Neural cell (in vitro differentiated cells): ENCODE data around the gene ERC2. TPM values are rescaled to one million over a fixed set of nuclear protein-coding genes. Genes with fewer than 3 reads are reported as not detected.

Experiments used
- H2AFZ ChIP-seq: fragments of 200-600, 300-800 bp; sonication (generic), shearing (Covaris generic); 2 replicates; pipeline ENCODE4 v1.6.0; 2014; ENCODE audit warnings: low read depth, mild to moderate bottlenecking, antibody characterized with exemption, low read length, moderate library complexity
- H3F3A ChIP-seq: fragments of 200-600 bp; shearing (Covaris generic); 2 replicates; pipeline ENCODE4 v1.6.1; 2016; ENCODE audit warnings: mild to moderate bottlenecking, moderate library complexity, mixed read lengths, antibody characterized with exemption, low read length; ENCODE audit not compliant: insufficient read depth, poor library complexity, severe bottlenecking
- H3K27ac ChIP-seq: fragments of 200-600, 300-800 bp; sonication (generic), shearing (Covaris generic); 2 replicates; pipeline ENCODE4 v1.5.1; 2014; ENCODE audit warnings: mild to moderate bottlenecking, low read length, moderate library complexity
- H3K27me3 ChIP-seq: fragments of 300-800, 200-600 bp; sonication (generic), shearing (Covaris generic); 2 replicates; pipeline ENCODE4 v1.6.0; 2014; ENCODE audit warnings: mild to moderate bottlenecking, low read depth, low read length, moderate library complexity; ENCODE audit not compliant: insufficient read depth
- H3K36me3 ChIP-seq: fragments of 300-800, 200-600 bp; sonication (generic), shearing (Covaris generic); 2 replicates; pipeline ENCODE4 v1.5.1; 2014; ENCODE audit warnings: mild to moderate bottlenecking, antibody characterized with exemption, low read length, moderate library complexity; ENCODE audit not compliant: insufficient read depth
- H3K4me2 ChIP-seq: fragments of 300-800, 200-600 bp; sonication (generic), shearing (Covaris generic); 2 replicates; pipeline ENCODE4 v1.6.0; 2014; ENCODE audit warnings: mild to moderate bottlenecking, low read length
- H3K4me3 ChIP-seq: fragments of 300-800, 200-600 bp; sonication (generic), shearing (Covaris generic); 2 replicates; pipeline ENCODE4 v1.5.1; 2014; ENCODE audit warnings: mild to moderate bottlenecking, low read length, moderate library complexity
- H3K79me2 ChIP-seq: fragments of 200-600 bp; shearing (Covaris generic); replicated peaks from 2 replicates; pipeline ENCODE4 v1.6.0; 2014; ENCODE audit warnings: mild to moderate bottlenecking, low read length, moderate library complexity; ENCODE audit not compliant: insufficient read depth
- H3K9ac ChIP-seq: fragments of 300-800, 200-600 bp; sonication (generic), shearing (Covaris generic); 2 replicates; pipeline ENCODE4 v1.6.1; 2016; ENCODE audit warnings: mild to moderate bottlenecking, low read length, mixed read lengths
- H3K9me2 ChIP-seq: fragments of 200-600 bp; shearing (Covaris generic); 2 replicates; pipeline ENCODE4 v1.6.1; 2016; ENCODE audit warnings: mild to moderate bottlenecking, low read length, mixed read lengths; ENCODE audit not compliant: insufficient read depth
- H3K9me3 ChIP-seq: fragments of 200-600, 300-800 bp; sonication (generic), shearing (Covaris generic); 2 replicates; pipeline ENCODE4 v1.6.1; 2016; ENCODE audit warnings: mild to moderate bottlenecking, mixed run types, low read length, moderate library complexity, mixed read lengths
- H4K20me1 ChIP-seq: fragments of 200-600 bp; shearing (Covaris generic); 2 replicates; pipeline ENCODE4 v1.6.1; 2016; ENCODE audit warnings: mild to moderate bottlenecking, mixed run types; ENCODE audit not compliant: insufficient read depth
- EP300 ChIP-seq: fragments of 450-650 bp; conservative IDR thresholded peaks from 2 replicates; pipeline ENCODE4 v1.6.1; 2014; ENCODE audit warnings: antibody characterized with exemption, mild to moderate bottlenecking, moderate library complexity; ENCODE audit not compliant: poor library complexity, severe bottlenecking
- EZH2 ChIP-seq: fragments of 200-600, 300-800 bp; shearing (Covaris generic), sonication (generic); IDR thresholded peaks from 2 replicates; pipeline ENCODE4 v1.6.1; 2014; ENCODE audit warnings: antibody characterized with exemption, low read length, borderline replicate concordance, mild to moderate bottlenecking; ENCODE audit not compliant: insufficient read depth, poor library complexity, severe bottlenecking
- MXI1 ChIP-seq: fragments of 450-650 bp; conservative IDR thresholded peaks from 2 replicates; pipeline ENCODE4 v1.6.1; 2014; ENCODE audit warnings: antibody characterized with exemption, mild to moderate bottlenecking; ENCODE audit not compliant: poor library complexity, severe bottlenecking
- POLR2AphosphoS5 ChIP-seq: IDR thresholded peaks from 2 replicates; pipeline ENCODE4 v1.6.1; 2012
- RAD21 ChIP-seq: fragments of 450-650 bp; conservative IDR thresholded peaks from 2 replicates; pipeline ENCODE4 v1.6.1; 2014; ENCODE audit warnings: antibody characterized with exemption, mild to moderate bottlenecking, moderate library complexity
- SMC3 ChIP-seq: fragments of 450-650 bp; conservative IDR thresholded peaks from 2 replicates; pipeline ENCODE4 v1.6.1; 2014; ENCODE audit warnings: antibody characterized with exemption, mild to moderate bottlenecking, moderate library complexity; ENCODE audit not compliant: poor library complexity
- TAF1 ChIP-seq: IDR thresholded peaks from 2 replicates; pipeline ENCODE4 v1.6.1; 2012; ENCODE audit warnings: low read depth
- polyA plus RNA-seq: library from polyadenylated mRNA; depleted of rRNA; stranded (reverse); fragments of >200 nt; gene quantifications from 2 replicates; pipeline ENCODE4 v1.2.3, GENCODE V29; 2014
- TF ChIP-seq, protein P1 (sequence below): fragments of 450-650 bp; IDR thresholded peaks from 2 replicates; pipeline ENCODE4 v1.5.1; 2014; ENCODE audit warnings: antibody characterized with exemption, mild to moderate bottlenecking, moderate library complexity; ENCODE audit not compliant: poor library complexity, severe bottlenecking
- TF ChIP-seq, protein P2 (sequence below): IDR thresholded peaks from 2 replicates; pipeline ENCODE4 v1.6.1; 2012; ENCODE audit warnings: borderline replicate concordance

The ERC2 gene
- polyA plus RNA-seq, 1 donor from 2014 or later, result 60.4 TPM

DNA sequence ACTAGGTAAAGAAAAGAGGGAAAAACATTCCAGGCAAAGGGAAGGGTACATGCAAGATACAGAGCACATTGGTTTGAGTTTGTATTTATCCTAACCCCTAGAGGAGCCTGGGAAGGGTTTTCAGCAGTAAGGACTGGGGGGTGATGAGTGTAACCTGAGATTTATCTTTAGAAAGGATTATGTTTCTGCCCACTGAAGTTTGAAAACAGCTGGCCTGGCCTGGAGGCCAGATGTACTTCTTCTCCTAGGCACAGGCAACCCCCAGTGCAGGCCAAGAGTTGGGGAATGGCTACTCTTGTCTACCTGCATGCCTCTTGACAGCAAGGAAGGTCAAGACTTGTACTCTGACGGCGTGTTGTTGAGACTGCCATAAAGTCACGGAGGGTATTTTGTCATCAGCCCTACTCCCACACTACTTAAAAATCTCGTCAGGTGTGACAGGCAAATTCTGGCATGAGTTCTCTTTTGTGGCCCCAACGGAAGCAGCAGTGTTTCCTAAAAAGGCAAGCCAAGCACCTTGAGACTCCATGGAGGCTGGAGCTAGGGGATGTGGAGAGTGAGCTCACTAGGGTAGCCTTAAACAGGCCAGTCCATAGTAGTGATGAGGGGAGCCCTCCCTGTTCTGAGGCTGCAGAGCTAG lies 739.7 kb downstream of the ERC2 start:
- Histone ChIP-seq H3K9ac (no peak overlapping the region), H3K4me3 (no peak overlapping the region), H3K36me3 (no peaks in the 10 kb centered on the region), H2AFZ (no peak overlapping the region), H3K27ac (no peak overlapping the region), H3K4me2 (no peak overlapping the region), H4K20me1 (no peaks in the 10 kb centered on the region), H3K27me3 (no peaks in the 10 kb centered on the region), H3K9me3 (no peaks in the 10 kb centered on the region), H3F3A (no peaks in the 10 kb centered on the region), H3K79me2 (no peaks in the 10 kb centered on the region), H3K9me2 (no peaks in the 10 kb centered on the region)
- TF ChIP-seq SMC3, result no peak
- TF ChIP-seq, protein P1, sequence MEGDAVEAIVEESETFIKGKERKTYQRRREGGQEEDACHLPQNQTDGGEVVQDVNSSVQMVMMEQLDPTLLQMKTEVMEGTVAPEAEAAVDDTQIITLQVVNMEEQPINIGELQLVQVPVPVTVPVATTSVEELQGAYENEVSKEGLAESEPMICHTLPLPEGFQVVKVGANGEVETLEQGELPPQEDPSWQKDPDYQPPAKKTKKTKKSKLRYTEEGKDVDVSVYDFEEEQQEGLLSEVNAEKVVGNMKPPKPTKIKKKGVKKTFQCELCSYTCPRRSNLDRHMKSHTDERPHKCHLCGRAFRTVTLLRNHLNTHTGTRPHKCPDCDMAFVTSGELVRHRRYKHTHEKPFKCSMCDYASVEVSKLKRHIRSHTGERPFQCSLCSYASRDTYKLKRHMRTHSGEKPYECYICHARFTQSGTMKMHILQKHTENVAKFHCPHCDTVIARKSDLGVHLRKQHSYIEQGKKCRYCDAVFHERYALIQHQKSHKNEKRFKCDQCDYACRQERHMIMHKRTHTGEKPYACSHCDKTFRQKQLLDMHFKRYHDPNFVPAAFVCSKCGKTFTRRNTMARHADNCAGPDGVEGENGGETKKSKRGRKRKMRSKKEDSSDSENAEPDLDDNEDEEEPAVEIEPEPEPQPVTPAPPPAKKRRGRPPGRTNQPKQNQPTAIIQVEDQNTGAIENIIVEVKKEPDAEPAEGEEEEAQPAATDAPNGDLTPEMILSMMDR, result no peak

DNA sequence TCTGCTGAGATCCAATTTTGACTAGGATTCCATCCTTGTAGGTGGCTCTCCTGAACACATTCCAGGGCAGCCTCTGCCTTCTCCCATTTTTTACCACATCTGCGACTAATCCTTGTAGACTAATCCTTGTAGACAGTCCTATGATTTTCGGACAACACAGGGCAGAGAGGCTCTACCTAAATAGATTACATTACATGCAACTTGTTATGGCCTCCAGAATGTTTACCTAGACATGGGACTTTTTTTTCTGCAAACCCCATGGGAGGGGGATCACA lies 741.8 kb downstream of the ERC2 start:
- no peaks in the 10 kb centered on the region for H3K79me2 ChIP-seq
- TF ChIP-seq TAF1 (no peak), RAD21 (no peak), EP300 (no peak), EZH2 (no peak), POLR2AphosphoS5 (no peak), MXI1 (no peak), SMC3 (no peak)
- TF ChIP-seq, protein P1, result no peak
- TF ChIP-seq, protein P2, sequence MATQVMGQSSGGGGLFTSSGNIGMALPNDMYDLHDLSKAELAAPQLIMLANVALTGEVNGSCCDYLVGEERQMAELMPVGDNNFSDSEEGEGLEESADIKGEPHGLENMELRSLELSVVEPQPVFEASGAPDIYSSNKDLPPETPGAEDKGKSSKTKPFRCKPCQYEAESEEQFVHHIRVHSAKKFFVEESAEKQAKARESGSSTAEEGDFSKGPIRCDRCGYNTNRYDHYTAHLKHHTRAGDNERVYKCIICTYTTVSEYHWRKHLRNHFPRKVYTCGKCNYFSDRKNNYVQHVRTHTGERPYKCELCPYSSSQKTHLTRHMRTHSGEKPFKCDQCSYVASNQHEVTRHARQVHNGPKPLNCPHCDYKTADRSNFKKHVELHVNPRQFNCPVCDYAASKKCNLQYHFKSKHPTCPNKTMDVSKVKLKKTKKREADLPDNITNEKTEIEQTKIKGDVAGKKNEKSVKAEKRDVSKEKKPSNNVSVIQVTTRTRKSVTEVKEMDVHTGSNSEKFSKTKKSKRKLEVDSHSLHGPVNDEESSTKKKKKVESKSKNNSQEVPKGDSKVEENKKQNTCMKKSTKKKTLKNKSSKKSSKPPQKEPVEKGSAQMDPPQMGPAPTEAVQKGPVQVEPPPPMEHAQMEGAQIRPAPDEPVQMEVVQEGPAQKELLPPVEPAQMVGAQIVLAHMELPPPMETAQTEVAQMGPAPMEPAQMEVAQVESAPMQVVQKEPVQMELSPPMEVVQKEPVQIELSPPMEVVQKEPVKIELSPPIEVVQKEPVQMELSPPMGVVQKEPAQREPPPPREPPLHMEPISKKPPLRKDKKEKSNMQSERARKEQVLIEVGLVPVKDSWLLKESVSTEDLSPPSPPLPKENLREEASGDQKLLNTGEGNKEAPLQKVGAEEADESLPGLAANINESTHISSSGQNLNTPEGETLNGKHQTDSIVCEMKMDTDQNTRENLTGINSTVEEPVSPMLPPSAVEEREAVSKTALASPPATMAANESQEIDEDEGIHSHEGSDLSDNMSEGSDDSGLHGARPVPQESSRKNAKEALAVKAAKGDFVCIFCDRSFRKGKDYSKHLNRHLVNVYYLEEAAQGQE, result no peak
- H3K9me2 ChIP-seq, result no peaks in the 10 kb centered on the region
- no peak overlapping the region for H2AFZ ChIP-seq
- H3K4me3 ChIP-seq, result no peak overlapping the region
- no peaks in the 10 kb centered on the region for H3K27me3 ChIP-seq
- no peaks in the 10 kb centered on the region for H3K9me3 ChIP-seq
- no peak overlapping the region for H3K27ac ChIP-seq
- H3F3A ChIP-seq, result no peaks in the 10 kb centered on the region
- no peak overlapping the region for H3K4me2 ChIP-seq
- H3K36me3 ChIP-seq, result no peaks in the 10 kb centered on the region
- no peak overlapping the region for H3K9ac ChIP-seq
- H4K20me1 ChIP-seq, result no peaks in the 10 kb centered on the region
